Ishikawa (cell line): ENCODE results near the gene SEMA3D.

Experiments used
- CEBPB ChIP-seq: IDR thresholded peaks from 2 replicates; pipeline ENCODE4 v1.6.1; 2012
- CREB1 ChIP-seq: IDR thresholded peaks from 2 replicates; pipeline ENCODE4 v1.6.1; 2012; ENCODE audit warnings: low read depth
- EGR1 ChIP-seq: IDR thresholded peaks from 2 replicates; pipeline ENCODE4 v1.6.1; 2012
- EP300 ChIP-seq: IDR thresholded peaks from 2 replicates; pipeline ENCODE4 v1.6.1; 2012; ENCODE audit warnings: borderline replicate concordance
- FOXM1 ChIP-seq: IDR thresholded peaks from 2 replicates; pipeline ENCODE4 v1.6.1; 2012; ENCODE audit warnings: low read depth, borderline replicate concordance
- MAX ChIP-seq: IDR thresholded peaks from 2 replicates; pipeline ENCODE4 v1.6.1; 2012
- NFIC ChIP-seq: IDR thresholded peaks from 2 replicates; pipeline ENCODE4 v1.6.1; 2012
- RAD21 ChIP-seq: IDR thresholded peaks from 2 replicates; pipeline ENCODE4 v1.6.1; 2012; ENCODE audit warnings: low read depth
- REST ChIP-seq: IDR thresholded peaks from 2 replicates; pipeline ENCODE4 v1.6.1; 2012; ENCODE audit warnings: low read depth, mild to moderate bottlenecking
- TAF1 ChIP-seq: IDR thresholded peaks from 2 replicates; pipeline ENCODE4 v1.6.1; 2012; ENCODE audit warnings: low read depth, mild to moderate bottlenecking
- TCF12 ChIP-seq: IDR thresholded peaks from 2 replicates; pipeline ENCODE4 v1.6.1; 2012; ENCODE audit warnings: low read depth
- TEAD4 ChIP-seq: IDR thresholded peaks from 2 replicates; pipeline ENCODE4 v1.6.1; 2012
- USF1 ChIP-seq: IDR thresholded peaks from 2 replicates; pipeline ENCODE4 v1.6.1; 2012
- YY1 ChIP-seq: IDR thresholded peaks from 2 replicates; pipeline ENCODE4 v1.6.1; 2012; ENCODE audit warnings: low read depth
- ZBTB7A ChIP-seq: IDR thresholded peaks from 2 replicates; pipeline ENCODE4 v1.6.1; 2012; ENCODE audit warnings: low read depth

SEMA3D gene

GRCh38 chr7:85160223-85160622, 26.6 kb downstream of the SEMA3D start:
- no peak for TF ChIP-seq FOXM1
- TF ChIP-seq REST: no peak
- TF ChIP-seq TEAD4: no peak
- TF ChIP-seq NFIC: no peak
- no peak for TF ChIP-seq YY1
- TF ChIP-seq TCF12: no peak
- no peak for TF ChIP-seq USF1
- TF ChIP-seq EP300: no peak
- no peak for TF ChIP-seq EGR1
- TF ChIP-seq ZBTB7A: no peak
- TF ChIP-seq CEBPB: no peak
- no peak for TF ChIP-seq MAX
- TF ChIP-seq CREB1: no peak
- no peak for TF ChIP-seq TAF1
- TF ChIP-seq RAD21: no peak

GRCh38 chr7:85159003-85159402, 27.9 kb downstream of the SEMA3D start:
- no peak for TF ChIP-seq TEAD4
- TF ChIP-seq CEBPB: no peak
- no peak for TF ChIP-seq RAD21
- TF ChIP-seq REST: no peak
- TF ChIP-seq NFIC: no peak
- no peak for TF ChIP-seq TCF12
- no peak for TF ChIP-seq TAF1
- no peak for TF ChIP-seq MAX
- TF ChIP-seq YY1: no peak
- no peak for TF ChIP-seq FOXM1
- no peak for TF ChIP-seq USF1
- TF ChIP-seq EGR1: no peak
- TF ChIP-seq EP300: no peak
- TF ChIP-seq CREB1: no peak
- no peak for TF ChIP-seq ZBTB7A

- no peak for TF ChIP-seq REST
- TF ChIP-seq YY1: no peak
Measured at GRCh38 chr7:85156661-85157208, 30.1 kb downstream of the SEMA3D start.

GRCh38 chr7:85154282-85154937, 32.4 kb downstream of the SEMA3D start:
- TF ChIP-seq EP300: no peak
- TF ChIP-seq REST: no peak
- no peak for TF ChIP-seq EGR1
